Measurements from ENCODE around the gene PLAAT2. TPM values are rescaled to one million over a fixed set of nuclear protein-coding genes. Genes with fewer than 3 reads are reported as not detected.

The PLAAT2 gene
- total RNA-seq, 2 donors from 2014 or later: not detected

GRCh38 chr11:63564056-63564774, 1.0 kb upstream of the PLAAT2 start:
- H3K4me3 ChIP-seq (ENCODE audit: low read length): no peak overlapping the region
- H3K4me3 Mint-ChIP-seq: no peak overlapping the region
- no peak for DNase-seq

DNA sequence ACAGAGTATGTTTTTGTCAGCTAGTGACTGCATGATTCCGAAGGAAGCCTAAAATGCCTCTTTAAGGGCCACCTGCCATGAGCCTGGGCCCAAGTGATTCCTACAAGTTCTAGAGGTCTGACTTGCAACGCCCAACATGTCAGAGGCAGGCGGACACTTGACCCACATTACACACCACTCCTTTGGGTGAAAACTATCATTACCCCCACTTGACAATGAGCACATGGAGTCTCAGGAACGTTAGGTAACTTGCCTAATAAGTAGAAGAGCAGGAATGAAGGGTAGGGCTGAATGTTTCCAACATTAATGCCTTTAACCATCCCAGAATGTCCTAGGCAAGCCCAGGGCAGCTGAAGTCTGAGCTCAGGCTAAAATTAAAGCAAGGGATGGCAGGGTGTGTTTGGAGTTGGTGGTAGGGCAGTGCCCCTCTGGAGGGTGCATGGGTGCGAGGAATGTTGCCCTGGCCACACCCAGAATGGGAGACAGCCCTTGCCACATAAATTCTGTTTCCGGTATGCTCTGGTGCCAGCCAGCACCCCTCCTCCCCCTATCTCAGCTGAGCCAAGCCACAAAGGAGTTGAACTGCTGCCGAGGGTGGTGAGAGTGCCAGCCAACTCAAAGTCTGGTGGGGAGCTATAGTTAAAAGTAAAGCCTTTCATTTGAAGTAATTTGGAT, 2.5 kb downstream of the PLAAT2 start:
- H3K27ac ChIP-seq (ENCODE audit: low read depth, low read length): no peak overlapping the region
- H3K4me3 ChIP-seq (ENCODE audit: low read length): no peak overlapping the region
- WGBS, 2 experiments (ENCODE audit: insufficient coverage in 1 of 2, insufficient read length in 1 of 2): 67 to 91% methylated on average over 1 to 7 of the region's 7 CpGs
- H3K36me3 ChIP-seq (ENCODE audit: control insufficient read depth, insufficient read depth, low read length): no peaks in the 10 kb centered on the region
- Mint-ChIP-seq H3K27me3 (ENCODE audit: insufficient read depth) (no peaks in the 10 kb centered on the region), H3K4me1 (peaks cover 11% of the 10 kb centered on the region), H3K4me3 (no peak overlapping the region), H3K9me3 (no peaks in the 10 kb centered on the region), H3K36me3 (ENCODE audit: low read depth) (no peaks in the 10 kb centered on the region), H3K27ac (no peak overlapping the region)
- no peaks in the 10 kb centered on the region for H3K9me3 ChIP-seq (ENCODE audit: control insufficient read depth, low read length)
- no peaks in the 10 kb centered on the region for H3K4me1 ChIP-seq (ENCODE audit: control insufficient read depth, insufficient read depth, low read length)
- H3K27me3 ChIP-seq (ENCODE audit: control insufficient read depth, insufficient read depth, low read length, poor library complexity, severe bottlenecking): no peaks in the 10 kb centered on the region
- no peak for DNase-seq
- no peak overlapping the region for H3K9ac ChIP-seq (ENCODE audit: extremely low read depth, low read length, poor library complexity, severe bottlenecking)
- TF ChIP-seq, protein P1, sequence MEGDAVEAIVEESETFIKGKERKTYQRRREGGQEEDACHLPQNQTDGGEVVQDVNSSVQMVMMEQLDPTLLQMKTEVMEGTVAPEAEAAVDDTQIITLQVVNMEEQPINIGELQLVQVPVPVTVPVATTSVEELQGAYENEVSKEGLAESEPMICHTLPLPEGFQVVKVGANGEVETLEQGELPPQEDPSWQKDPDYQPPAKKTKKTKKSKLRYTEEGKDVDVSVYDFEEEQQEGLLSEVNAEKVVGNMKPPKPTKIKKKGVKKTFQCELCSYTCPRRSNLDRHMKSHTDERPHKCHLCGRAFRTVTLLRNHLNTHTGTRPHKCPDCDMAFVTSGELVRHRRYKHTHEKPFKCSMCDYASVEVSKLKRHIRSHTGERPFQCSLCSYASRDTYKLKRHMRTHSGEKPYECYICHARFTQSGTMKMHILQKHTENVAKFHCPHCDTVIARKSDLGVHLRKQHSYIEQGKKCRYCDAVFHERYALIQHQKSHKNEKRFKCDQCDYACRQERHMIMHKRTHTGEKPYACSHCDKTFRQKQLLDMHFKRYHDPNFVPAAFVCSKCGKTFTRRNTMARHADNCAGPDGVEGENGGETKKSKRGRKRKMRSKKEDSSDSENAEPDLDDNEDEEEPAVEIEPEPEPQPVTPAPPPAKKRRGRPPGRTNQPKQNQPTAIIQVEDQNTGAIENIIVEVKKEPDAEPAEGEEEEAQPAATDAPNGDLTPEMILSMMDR (conservative IDR thresholded peaks at IDR 0.05): no peak

More at GRCh38 chr11:63564056-63564774, 1.0 kb upstream of the PLAAT2 start:
- H3K27me3 Mint-ChIP-seq (ENCODE audit: insufficient read depth): no peaks in the 10 kb centered on the region
- Histone ChIP-seq H3K9me3 (ENCODE audit: control insufficient read depth, low read length) (no peaks in the 10 kb centered on the region), H3K27me3 (ENCODE audit: control insufficient read depth, insufficient read depth, low read length, poor library complexity, severe bottlenecking) (no peaks in the 10 kb centered on the region), H3K4me1 (ENCODE audit: control insufficient read depth, insufficient read depth, low read length) (no peaks in the 10 kb centered on the region), H3K36me3 (ENCODE audit: control insufficient read depth, insufficient read depth, low read length) (no peaks in the 10 kb centered on the region), H3K9ac (ENCODE audit: extremely low read depth, low read length, poor library complexity, severe bottlenecking) (no peak overlapping the region), H3K27ac (ENCODE audit: low read depth, low read length) (no peak overlapping the region)
- WGBS, 2 experiments (ENCODE audit: insufficient coverage in 1 of 2, insufficient read length in 1 of 2): 92 to 96% methylated on average over 4 to 5 of the region's 7 CpGs
- peaks cover 10% of the 10 kb centered on the region for H3K4me1 Mint-ChIP-seq
- no peaks in the 10 kb centered on the region for H3K9me3 Mint-ChIP-seq
- TF ChIP-seq, protein P1 (conservative IDR thresholded peaks at IDR 0.05): no peak
- no peaks in the 10 kb centered on the region for H3K36me3 Mint-ChIP-seq (ENCODE audit: low read depth)
- H3K27ac Mint-ChIP-seq: no peak overlapping the region

DNA sequence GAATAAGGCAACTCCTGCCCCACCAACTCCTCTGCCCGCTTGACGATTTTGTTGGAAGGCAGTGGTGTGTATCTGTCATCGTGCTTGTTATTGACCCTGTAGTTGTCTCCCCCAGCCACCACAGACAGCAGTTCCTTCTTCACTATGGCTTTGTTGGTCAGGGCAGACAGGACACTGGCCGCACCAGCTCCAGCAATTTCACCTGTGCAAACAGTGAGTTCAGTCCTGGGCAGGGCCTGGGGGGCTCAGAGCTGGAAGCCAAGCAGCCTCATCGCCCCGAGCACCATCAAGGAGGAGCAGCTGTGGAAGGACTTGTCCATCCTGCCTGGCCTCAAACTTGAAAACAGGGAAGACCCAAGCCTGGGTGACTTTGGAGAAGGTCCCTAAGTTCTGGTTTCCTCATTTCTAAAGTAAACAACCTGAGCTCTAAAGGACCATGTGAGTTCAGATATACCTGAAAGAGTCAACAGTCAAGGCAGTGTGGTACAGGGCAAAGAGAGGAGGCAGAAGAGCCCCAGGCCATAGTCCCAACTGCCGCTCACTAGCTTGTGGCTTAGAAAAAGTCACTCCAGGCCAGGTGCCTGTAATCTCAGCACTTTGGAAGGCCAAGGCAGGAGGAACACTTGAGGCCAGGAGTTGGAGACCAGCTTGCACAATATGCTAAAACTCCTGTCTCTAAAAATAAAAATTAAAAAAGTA, 4.6 kb downstream of the PLAAT2 start:
- TF ChIP-seq, protein P1 (conservative IDR thresholded peaks at IDR 0.05): no peak
- no peaks in the 10 kb centered on the region for H3K36me3 Mint-ChIP-seq (ENCODE audit: low read depth)
- Histone ChIP-seq H3K27ac (ENCODE audit: low read depth, low read length) (no peak overlapping the region), H3K4me3 (ENCODE audit: low read length) (no peak overlapping the region), H3K4me1 (ENCODE audit: control insufficient read depth, insufficient read depth, low read length) (no peaks in the 10 kb centered on the region), H3K9me3 (ENCODE audit: control insufficient read depth, low read length) (no peaks in the 10 kb centered on the region), H3K9ac (ENCODE audit: extremely low read depth, low read length, poor library complexity, severe bottlenecking) (no peak overlapping the region), H3K36me3 (ENCODE audit: control insufficient read depth, insufficient read depth, low read length) (no peaks in the 10 kb centered on the region), H3K27me3 (ENCODE audit: control insufficient read depth, insufficient read depth, low read length, poor library complexity, severe bottlenecking) (no peaks in the 10 kb centered on the region)
- H3K27me3 Mint-ChIP-seq (ENCODE audit: insufficient read depth): no peaks in the 10 kb centered on the region
- 97 to 98% methylated on average over 4 to 7 of the region's 7 CpGs for WGBS, 2 experiments (ENCODE audit: insufficient coverage in 1 of 2, insufficient read length in 1 of 2)
- no peak overlapping the region for H3K4me3 Mint-ChIP-seq
- peaks cover 21% of the 10 kb centered on the region for H3K4me1 Mint-ChIP-seq
- H3K9me3 Mint-ChIP-seq: no peaks in the 10 kb centered on the region
- no peak for DNase-seq
- no peak overlapping the region for H3K27ac Mint-ChIP-seq

All from endodermal cell (in vitro differentiated cells).